Spleen (tissue), 7 donors: Measurements from ENCODE around the gene NR0B2.

Experiments
- POLR2A ChIP-seq, 3 donors: fragments of 450-650 bp; IDR thresholded peaks; one replicate each; pipeline ENCODE4 v1.5.1; 2017; ENCODE audit warnings: antibody characterized with exemption in 3 of 3, mild to moderate bottlenecking in 1 of 3
- POLR2AphosphoS5 ChIP-seq, 3 donors: sonication (generic); formaldehyde crosslinking; IDR thresholded peaks; one replicate each; pipeline ENCODE4 v1.5.1; 2017; ENCODE audit warnings: antibody characterized with exemption in 3 of 3
- TF ChIP-seq, protein P1 (sequence below), 11 experiments: fragments of 200-600 bp in 7 of 11; fragments of 450-650 bp in 4 of 11; sonication (generic) in 4 of 11; IDR thresholded peaks in 8 of 11; conservative IDR thresholded peaks in 3 of 11; 1 replicate in 7 of 11; 2 replicates in 4 of 11; pipeline versions ENCODE4 v1.4.0 to v1.8.0; 2016 to 2021; ENCODE audit warnings: antibody characterized with exemption in 11 of 11, inconsistent platforms in 4 of 11, mild to moderate bottlenecking in 1 of 11
- donor health status: DM: no; HTN: no; CAD: no; lungs with moderate emphysema.
- donor health status: DM: no; HTN: no; CAD: no.
- donor health status: DM: no; HTN: no; CAD: no.

DNA sequence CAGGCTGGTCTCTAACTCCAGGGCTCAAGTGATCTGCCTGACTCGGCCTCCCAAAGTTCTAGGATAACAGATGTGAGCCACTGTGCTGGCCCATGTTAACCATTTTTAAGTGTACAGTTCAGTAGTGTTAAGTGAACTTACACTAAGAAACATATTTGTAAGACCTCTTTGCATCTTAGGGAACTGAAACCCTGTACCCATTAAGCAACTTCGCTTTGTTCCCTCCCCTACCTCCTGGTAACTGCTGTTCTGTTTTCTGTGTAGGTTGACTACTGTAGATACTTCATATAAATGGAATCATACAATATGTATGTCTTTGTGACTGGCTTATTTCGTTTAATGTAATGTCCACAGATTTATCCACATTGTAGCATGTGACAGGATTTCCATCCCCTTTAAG lies 18.8 kb upstream of the NR0B2 start:
- TF ChIP-seq, protein P1, sequence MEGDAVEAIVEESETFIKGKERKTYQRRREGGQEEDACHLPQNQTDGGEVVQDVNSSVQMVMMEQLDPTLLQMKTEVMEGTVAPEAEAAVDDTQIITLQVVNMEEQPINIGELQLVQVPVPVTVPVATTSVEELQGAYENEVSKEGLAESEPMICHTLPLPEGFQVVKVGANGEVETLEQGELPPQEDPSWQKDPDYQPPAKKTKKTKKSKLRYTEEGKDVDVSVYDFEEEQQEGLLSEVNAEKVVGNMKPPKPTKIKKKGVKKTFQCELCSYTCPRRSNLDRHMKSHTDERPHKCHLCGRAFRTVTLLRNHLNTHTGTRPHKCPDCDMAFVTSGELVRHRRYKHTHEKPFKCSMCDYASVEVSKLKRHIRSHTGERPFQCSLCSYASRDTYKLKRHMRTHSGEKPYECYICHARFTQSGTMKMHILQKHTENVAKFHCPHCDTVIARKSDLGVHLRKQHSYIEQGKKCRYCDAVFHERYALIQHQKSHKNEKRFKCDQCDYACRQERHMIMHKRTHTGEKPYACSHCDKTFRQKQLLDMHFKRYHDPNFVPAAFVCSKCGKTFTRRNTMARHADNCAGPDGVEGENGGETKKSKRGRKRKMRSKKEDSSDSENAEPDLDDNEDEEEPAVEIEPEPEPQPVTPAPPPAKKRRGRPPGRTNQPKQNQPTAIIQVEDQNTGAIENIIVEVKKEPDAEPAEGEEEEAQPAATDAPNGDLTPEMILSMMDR (IDR thresholded peaks at IDR 0.05 in 8 of 11, conservative IDR thresholded peaks at IDR 0.05 in 3 of 11), result no peak
- TF ChIP-seq POLR2A (IDR thresholded peaks at IDR 0.05) (no peak), POLR2AphosphoS5 (IDR thresholded peaks at IDR 0.05) (no peak)
